ENCODE results near the gene FRA10AC1. TPM values are rescaled to one million over a fixed set of nuclear protein-coding genes. Genes with fewer than 3 reads are reported as not detected.

FRA10AC1 gene
- total RNA-seq, 1 experiment from 2014 or later: 12.4 TPM

GRCh38 chr10:93723153-93723552 lies 20.8 kb upstream of the FRA10AC1 start:
- Histone ChIP-seq H2BK15ac (ENCODE audit: low read depth, low read length) (no peak overlapping the region), H3K23me2 (ENCODE audit: insufficient read length, low read depth, low read length, poor library complexity, severe bottlenecking) (no peaks in the 10 kb centered on the region), H3K23ac (ENCODE audit: insufficient read length, low read depth, low read length) (no peak overlapping the region), H2BK5ac (ENCODE audit: insufficient read length, low read length) (no peak overlapping the region), H3K27ac (ENCODE audit: insufficient read length, low read depth, low read length) (no peak overlapping the region), H3K79me2 (ENCODE audit: insufficient read depth, low read length) (no peaks in the 10 kb centered on the region), H3K4me1 (ENCODE audit: insufficient read depth, low read length) (peaks cover 3% of the 10 kb centered on the region; the same call in 1 of the 2 replicates), H4K20me1 (ENCODE audit: control insufficient read depth, insufficient read depth, insufficient read length) (no peaks in the 10 kb centered on the region), H4K8ac (replicated peaks; ENCODE audit: insufficient read length, low read depth, low read length) (no peak overlapping the region), H4K5ac (ENCODE audit: insufficient read length, low read depth, low read length) (no peak overlapping the region), H3T11ph (ENCODE audit: low read length) (no peak overlapping the region), H3K4me2 (ENCODE audit: insufficient read depth, insufficient read length, low read length) (no peak overlapping the region), H2AK5ac (ENCODE audit: insufficient read length, low read length) (no peak overlapping the region), H3K4ac (ENCODE audit: low read depth, low read length) (no peak overlapping the region), H3K9ac (ENCODE audit: extremely low read depth, insufficient read length, low read length) (no peak overlapping the region), H3K14ac (ENCODE audit: insufficient read depth, low read length) (no peak overlapping the region), H3K56ac (ENCODE audit: insufficient read length, low read depth, low read length) (no peak overlapping the region), H3K27me3 (ENCODE audit: insufficient read depth, low read length) (no peaks in the 10 kb centered on the region), H3K9me3 (ENCODE audit: control insufficient read depth, low read depth, low read length) (no peaks in the 10 kb centered on the region), H4K91ac (ENCODE audit: insufficient read length, low read depth, low read length) (no peak overlapping the region), H2BK12ac (ENCODE audit: insufficient read length, low read depth, low read length) (no peak overlapping the region), H3K79me1 (ENCODE audit: insufficient read depth, low read depth, low read length, poor library complexity, severe bottlenecking) (no peaks in the 10 kb centered on the region), H2AFZ (ENCODE audit: low read length) (no peak overlapping the region), H3K18ac (ENCODE audit: insufficient read length, low read depth, low read length) (no peak overlapping the region), H2BK20ac (ENCODE audit: low read depth, low read length, poor library complexity, severe bottlenecking) (no peak overlapping the region), H2BK120ac (ENCODE audit: low read depth, low read length, poor library complexity, severe bottlenecking) (no peak overlapping the region)
- H3K4me1 Mint-ChIP-seq: peaks cover 17 to 18% of the 10 kb centered on the region in 2 experiments
- peaks cover 19% of the 10 kb centered on the region for H3K27me3 Mint-ChIP-seq (ENCODE audit: low read depth)
- no peaks in the 10 kb centered on the region for H3K9me3 Mint-ChIP-seq
- TF ChIP-seq CTCF (conservative IDR thresholded peaks at IDR 0.05): no peak
- H3K27ac Mint-ChIP-seq: no peak overlapping the region
- no peaks in the 10 kb centered on the region for H3K36me3 Mint-ChIP-seq (ENCODE audit: insufficient read depth in 1 of 3, low read depth in 3 of 3)
- H3K4me3 Mint-ChIP-seq: no peak overlapping the region
- WGBS (ENCODE audit: extremely low coverage, insufficient read length, low lambda C conversion rate): no CpG with 5 or more reads among the region's 2 CpGs
- no peak for DNase-seq
